PC-3 (cell line): Measurements from ENCODE around the gene NDUFA8. TPM values are rescaled to one million over a fixed set of nuclear protein-coding genes. Genes with fewer than 3 reads are reported as not detected.

Experiments used
- ATAC-seq: fragments of 200-7000 bp; cut with Tn5 transposase; 2 replicates; pipeline ENCODE4 v1.9.1; 2020; ENCODE audit warnings: mild to moderate bottlenecking, moderate library complexity
- BruUV-seq: library from RNA; stranded (reverse); fragments of 400-500 nt; replicated peaks from 2 replicates; lab custom pipeline; 2021; lab: Mats Ljungman, UMichigan
- CTCF ChIA-PET: fragments of 300-600 bp; sonication (Branson Sonifier 250); formaldehyde crosslinking; loops from one replicate; lab custom pipeline; 2022; ENCODE audit warnings: antibody characterized with exemption; lab: Charles Lee
- POLR2A ChIA-PET: fragments of 300-600 bp; sonication (Branson Sonifier 250); formaldehyde crosslinking; loops from one replicate; lab custom pipeline; 2022; ENCODE audit warnings: antibody characterized with exemption; ENCODE audit not compliant: unreplicated experiment; lab: Charles Lee
- DNase-seq: peaks from one replicate; pipeline ENCODE4 v3.0.0-alpha.2; 2015
- H2AFZ ChIP-seq: fragments of 300-600 bp; sonication (generic); 2 replicates; pipeline ENCODE4 v1.6.0; 2016; ENCODE audit warnings: antibody characterized with exemption, low read length
- H3F3A ChIP-seq: fragments of 300-600 bp; sonication (generic); one replicate; pipeline ENCODE4 v1.6.0; 2017; ENCODE audit warnings: antibody characterized with exemption, low read length, control low read depth, mild to moderate bottlenecking; ENCODE audit not compliant: unreplicated experiment
- H3K27ac ChIP-seq: fragments of 300-600 bp; sonication (generic); 2 replicates; pipeline ENCODE4 v1.5.1; 2016; ENCODE audit warnings: mild to moderate bottlenecking, low read length
- H3K27me3 ChIP-seq: fragments of 300-600 bp; sonication (generic); 2 replicates; pipeline ENCODE4 v1.6.1; 2016; ENCODE audit warnings: low read length, mixed read lengths
- H3K36me3 ChIP-seq: fragments of 300-600 bp; sonication (generic); 2 replicates; pipeline ENCODE4 v1.6.1; 2016; ENCODE audit warnings: low read depth, mixed run types, low read length, mixed read lengths
- H3K4me1 ChIP-seq: fragments of 300-600 bp; sonication (generic); 2 replicates; pipeline ENCODE4 v1.5.1; 2016; ENCODE audit warnings: low read length; ENCODE audit not compliant: insufficient read depth
- H3K4me2 ChIP-seq: fragments of 300-600 bp; sonication (generic); 2 replicates; pipeline ENCODE4 v1.6.0; 2016; ENCODE audit warnings: low read length
- H3K4me3 ChIP-seq: fragments of 300-600 bp; sonication (generic); 2 replicates; pipeline ENCODE4 v1.5.1; 2016; ENCODE audit warnings: mild to moderate bottlenecking, low read length, mixed read lengths
- H3K79me2 ChIP-seq: fragments of 300-600 bp; sonication (generic); 2 replicates; pipeline ENCODE4 v1.6.1; 2017; ENCODE audit warnings: low read length, mixed read lengths
- H3K9ac ChIP-seq: fragments of 300-600 bp; sonication (generic); 2 replicates; pipeline ENCODE4 v1.6.0; 2016; ENCODE audit warnings: mild to moderate bottlenecking, low read length
- H3K9me2 ChIP-seq: fragments of 300-600 bp; sonication (generic); replicated peaks from 2 replicates; pipeline ENCODE4 v1.6.1; 2016; ENCODE audit warnings: mixed run types, low read length, mixed read lengths
- H3K9me3 ChIP-seq: fragments of 300-600 bp; sonication (generic); 2 replicates; pipeline ENCODE4 v1.6.1; 2016; ENCODE audit warnings: low read length, mixed read lengths
- H4K20me1 ChIP-seq: fragments of 300-600 bp; sonication (generic); 2 replicates; pipeline ENCODE4 v1.6.1; 2016; ENCODE audit warnings: low read length, mixed read lengths
- EZH2 ChIP-seq: fragments of 300-600 bp; sonication (generic); IDR thresholded peaks from one replicate; pipeline ENCODE4 v1.6.1; 2017; ENCODE audit warnings: antibody characterized with exemption, mild to moderate bottlenecking, low read length; ENCODE audit not compliant: unreplicated experiment
- EZH2phosphoT487 ChIP-seq: fragments of 300-600 bp; sonication (generic); IDR thresholded peaks from 2 replicates; pipeline ENCODE4 v1.6.1; 2018; ENCODE audit warnings: mild to moderate bottlenecking, antibody characterized with exemption, low read length, borderline replicate concordance
- intact Hi-C: fragments of 100-400 bp; cut with micrococcal nuclease; formaldehyde crosslinking; loops from 2 replicates; pipeline ENCODE4 v1.9.0; 2023
- total RNA-seq: library from RNA; depleted of rRNA; stranded (reverse); fragments of >200 nt; gene quantifications from 2 replicates; pipeline ENCODE4 v1.2.3, GENCODE V29; 2014
- TF ChIP-seq, protein P1 (sequence below): fragments of 300-600 bp; sonication (generic); conservative IDR thresholded peaks from 2 replicates; pipeline ENCODE4 v1.5.1; 2017; ENCODE audit warnings: antibody characterized with exemption, low read depth, mild to moderate bottlenecking, low read length

Gene NDUFA8
- total RNA-seq, 1 experiment from 2014 or later: 67.5 TPM

- no peaks in the 10 kb centered on the region for H3K9me2 ChIP-seq
- H3K79me2 ChIP-seq: no peaks in the 10 kb centered on the region
- intact Hi-C loops: loop anchor here (1.0 to 10.0 kb wide), 2 partner anchors 24 to 142 kb away; partner anchors contain the start of genes MRRF and RBM18
- no peak overlapping the region for H3K4me2 ChIP-seq
- BruUV-seq: no TSS peak
- ChIA-PET POLR2A (no interaction called here), CTCF (interaction anchor here (2.9 kb wide), 1 partner anchor 24 kb away, joined by 17 read pairs; no protein-coding TSS in a partner anchor)
- peaks cover 14% of the 10 kb centered on the region for H3K4me1 ChIP-seq
- no peaks in the 10 kb centered on the region for H4K20me1 ChIP-seq
- no peak overlapping the region for H3K4me3 ChIP-seq
- peak overlapping the region; percentile 38; the same call in 1 of the 2 replicates for H2AFZ ChIP-seq
- TF ChIP-seq, protein P1, sequence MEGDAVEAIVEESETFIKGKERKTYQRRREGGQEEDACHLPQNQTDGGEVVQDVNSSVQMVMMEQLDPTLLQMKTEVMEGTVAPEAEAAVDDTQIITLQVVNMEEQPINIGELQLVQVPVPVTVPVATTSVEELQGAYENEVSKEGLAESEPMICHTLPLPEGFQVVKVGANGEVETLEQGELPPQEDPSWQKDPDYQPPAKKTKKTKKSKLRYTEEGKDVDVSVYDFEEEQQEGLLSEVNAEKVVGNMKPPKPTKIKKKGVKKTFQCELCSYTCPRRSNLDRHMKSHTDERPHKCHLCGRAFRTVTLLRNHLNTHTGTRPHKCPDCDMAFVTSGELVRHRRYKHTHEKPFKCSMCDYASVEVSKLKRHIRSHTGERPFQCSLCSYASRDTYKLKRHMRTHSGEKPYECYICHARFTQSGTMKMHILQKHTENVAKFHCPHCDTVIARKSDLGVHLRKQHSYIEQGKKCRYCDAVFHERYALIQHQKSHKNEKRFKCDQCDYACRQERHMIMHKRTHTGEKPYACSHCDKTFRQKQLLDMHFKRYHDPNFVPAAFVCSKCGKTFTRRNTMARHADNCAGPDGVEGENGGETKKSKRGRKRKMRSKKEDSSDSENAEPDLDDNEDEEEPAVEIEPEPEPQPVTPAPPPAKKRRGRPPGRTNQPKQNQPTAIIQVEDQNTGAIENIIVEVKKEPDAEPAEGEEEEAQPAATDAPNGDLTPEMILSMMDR: peak; percentile 97
- TF ChIP-seq EZH2: no peak
- TF ChIP-seq EZH2phosphoT487: no peak
- H3K9me3 ChIP-seq: no peaks in the 10 kb centered on the region
- H3K36me3 ChIP-seq: no peaks in the 10 kb centered on the region
- no peak overlapping the region for H3K27ac ChIP-seq
- no peak; the same call in 1 of the 2 replicates for ATAC-seq
- H3K27me3 ChIP-seq: no peaks in the 10 kb centered on the region
- peak; percentile 72 for DNase-seq
- H3K9ac ChIP-seq: no peak overlapping the region
- H3F3A ChIP-seq: no peaks in the 10 kb centered on the region
Observed at GRCh38 chr9:122122903-122123632, 36.5 kb downstream of the NDUFA8 start.

DNA sequence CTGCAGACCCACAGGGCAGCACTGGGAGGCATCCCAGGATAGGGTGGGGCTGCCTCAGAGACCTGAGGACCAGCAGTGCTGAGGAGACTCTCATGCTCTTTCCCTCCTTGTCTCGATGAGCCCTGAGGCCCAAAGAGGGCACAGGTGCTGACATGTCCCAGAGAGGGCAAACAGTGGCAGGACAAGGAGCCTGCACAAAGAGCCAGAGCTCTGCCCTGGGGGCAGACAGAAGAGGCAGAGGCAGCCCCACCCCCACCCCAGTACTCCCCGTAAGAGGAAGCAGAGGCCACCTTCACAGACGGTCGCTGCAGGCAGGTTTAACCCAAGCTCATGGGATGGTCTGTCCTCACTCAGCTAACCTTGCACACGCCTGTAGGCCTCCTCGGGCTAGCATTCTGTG is 37.1 kb downstream of the NDUFA8 start:
- Histone ChIP-seq H3K9me2 (no peaks in the 10 kb centered on the region), H2AFZ (no peak overlapping the region), H3K4me1 (peaks cover 14% of the 10 kb centered on the region), H3F3A (no peaks in the 10 kb centered on the region), H3K4me2 (no peak overlapping the region), H3K9me3 (no peaks in the 10 kb centered on the region), H3K79me2 (no peaks in the 10 kb centered on the region), H3K36me3 (no peaks in the 10 kb centered on the region), H4K20me1 (no peaks in the 10 kb centered on the region), H3K9ac (no peak overlapping the region), H3K4me3 (no peak overlapping the region), H3K27ac (no peak overlapping the region), H3K27me3 (no peaks in the 10 kb centered on the region)
- no peak for ATAC-seq
- intact Hi-C loops: loop anchor here (10.0 kb wide), 1 partner anchor 142 kb away; the partner anchor contains the start of genes MRRF and RBM18
- no TSS peak for BruUV-seq
- TF ChIP-seq, protein P1: no peak
- TF ChIP-seq EZH2phosphoT487 (no peak), EZH2 (no peak)
- ChIA-PET CTCF (interaction anchor here (2.9 kb wide), 1 partner anchor 23 kb away, joined by 17 read pairs; no protein-coding TSS in a partner anchor), POLR2A (no interaction called here)
- no peak for DNase-seq

DNA sequence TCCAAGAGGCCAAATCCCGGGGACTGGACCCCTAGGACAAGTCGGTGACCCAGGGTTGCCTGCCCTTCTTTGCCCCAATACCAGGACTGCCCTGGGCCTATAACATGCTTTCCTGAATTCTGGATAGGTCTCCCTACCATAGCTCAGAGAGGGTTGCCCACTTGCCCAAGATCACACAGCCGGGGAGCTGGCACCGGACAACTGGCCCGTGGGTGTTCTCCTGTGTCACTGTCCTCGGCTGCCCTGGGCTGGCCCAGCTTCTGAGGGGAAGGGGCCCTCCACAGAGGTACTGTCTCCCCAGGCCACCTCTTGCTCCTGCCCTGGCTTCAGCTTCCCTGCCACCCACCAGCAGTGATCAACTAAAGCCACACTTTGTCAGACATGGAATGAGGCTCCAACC is 37.6 kb downstream of the NDUFA8 start:
- BruUV-seq: no TSS peak
- TF ChIP-seq, protein P1: no peak
- TF ChIP-seq EZH2 (no peak), EZH2phosphoT487 (no peak)
- H3K27me3 ChIP-seq: no peaks in the 10 kb centered on the region
- H3K9ac ChIP-seq: no peak overlapping the region
- ATAC-seq: no peak
- no peak overlapping the region for H3K27ac ChIP-seq
- no peaks in the 10 kb centered on the region for H3K9me2 ChIP-seq
- H3K4me3 ChIP-seq: no peak overlapping the region
- H3K79me2 ChIP-seq: no peaks in the 10 kb centered on the region
- intact Hi-C loops: loop anchor here (10.0 kb wide), 1 partner anchor 143 kb away; the partner anchor contains the start of genes MRRF and RBM18
- peaks cover 14% of the 10 kb centered on the region for H3K4me1 ChIP-seq
- no peaks in the 10 kb centered on the region for H4K20me1 ChIP-seq
- no peaks in the 10 kb centered on the region for H3K9me3 ChIP-seq
- H2AFZ ChIP-seq: no peak overlapping the region
- no peaks in the 10 kb centered on the region for H3K36me3 ChIP-seq
- H3K4me2 ChIP-seq: no peak overlapping the region
- ChIA-PET POLR2A (no interaction called here), CTCF (interaction anchor here (2.9 kb wide), 1 partner anchor 23 kb away, joined by 17 read pairs; no protein-coding TSS in a partner anchor)
- DNase-seq: no peak
- no peaks in the 10 kb centered on the region for H3F3A ChIP-seq
